ENCODE data around the gene DCC. TPM values are rescaled to one million over a fixed set of nuclear protein-coding genes. Genes with fewer than 3 reads are reported as not detected.

Gene DCC
- total and polyA plus RNA-seq, 3 donors from 2014 or later: 7.9 to 42.1 (median 24.5) TPM

DNA sequence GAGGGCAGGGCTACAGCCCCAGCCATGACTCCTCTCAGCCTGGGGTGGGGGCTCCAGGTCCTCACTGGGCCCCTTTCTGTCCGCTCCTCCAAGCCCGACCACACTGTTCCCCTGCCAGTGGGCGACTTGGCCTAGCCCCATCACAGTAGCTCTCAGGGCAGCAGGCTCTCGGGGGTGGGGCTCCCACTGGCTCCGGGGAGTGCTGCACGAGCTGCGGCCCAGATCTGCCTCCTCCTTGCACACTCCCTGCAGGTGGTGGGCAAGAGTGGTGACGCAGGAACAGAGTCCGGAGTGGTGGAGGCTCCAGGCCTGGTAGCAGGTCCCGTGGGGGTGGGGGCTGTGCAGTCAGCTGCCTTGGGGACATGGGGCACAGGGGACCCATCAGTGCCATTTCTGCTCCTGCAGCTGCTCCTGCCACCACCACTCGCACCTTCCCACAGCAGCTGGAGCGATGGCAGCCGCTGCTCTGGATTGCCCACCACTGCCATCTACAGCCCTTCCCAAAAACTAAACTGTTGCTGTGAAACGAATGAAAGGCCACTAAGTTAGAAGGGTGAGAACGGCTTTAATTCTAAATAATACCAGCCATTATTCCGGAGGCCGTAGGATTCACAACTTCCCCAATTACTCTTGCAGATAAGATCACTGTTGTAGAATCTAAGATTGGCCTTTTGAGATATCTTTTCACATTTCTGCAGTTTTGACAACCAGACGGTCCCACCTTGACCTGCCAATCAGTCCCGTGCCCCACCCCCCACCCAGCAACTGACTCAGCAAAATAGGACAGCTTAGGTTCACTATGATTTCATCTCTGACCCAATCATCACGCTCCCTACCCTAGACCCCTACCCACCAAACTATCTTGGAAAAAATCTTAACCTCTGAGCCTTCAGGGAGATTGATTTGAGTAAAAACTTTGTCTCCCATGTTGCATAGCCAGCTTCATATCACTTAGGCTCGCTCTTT is 530.2 kb downstream of the DCC start:
- H3K4me3 ChIP-seq: no peak overlapping the region
- H3K4me1 ChIP-seq: no peaks in the 10 kb centered on the region
- TF ChIP-seq, protein P1, sequence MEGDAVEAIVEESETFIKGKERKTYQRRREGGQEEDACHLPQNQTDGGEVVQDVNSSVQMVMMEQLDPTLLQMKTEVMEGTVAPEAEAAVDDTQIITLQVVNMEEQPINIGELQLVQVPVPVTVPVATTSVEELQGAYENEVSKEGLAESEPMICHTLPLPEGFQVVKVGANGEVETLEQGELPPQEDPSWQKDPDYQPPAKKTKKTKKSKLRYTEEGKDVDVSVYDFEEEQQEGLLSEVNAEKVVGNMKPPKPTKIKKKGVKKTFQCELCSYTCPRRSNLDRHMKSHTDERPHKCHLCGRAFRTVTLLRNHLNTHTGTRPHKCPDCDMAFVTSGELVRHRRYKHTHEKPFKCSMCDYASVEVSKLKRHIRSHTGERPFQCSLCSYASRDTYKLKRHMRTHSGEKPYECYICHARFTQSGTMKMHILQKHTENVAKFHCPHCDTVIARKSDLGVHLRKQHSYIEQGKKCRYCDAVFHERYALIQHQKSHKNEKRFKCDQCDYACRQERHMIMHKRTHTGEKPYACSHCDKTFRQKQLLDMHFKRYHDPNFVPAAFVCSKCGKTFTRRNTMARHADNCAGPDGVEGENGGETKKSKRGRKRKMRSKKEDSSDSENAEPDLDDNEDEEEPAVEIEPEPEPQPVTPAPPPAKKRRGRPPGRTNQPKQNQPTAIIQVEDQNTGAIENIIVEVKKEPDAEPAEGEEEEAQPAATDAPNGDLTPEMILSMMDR (IDR thresholded peaks at IDR 0.05): no peak
- no peak for TF ChIP-seq POLR2A (IDR thresholded peaks at IDR 0.05)
- H3K36me3 ChIP-seq (ENCODE audit: low read depth, missing control alignments): no peaks in the 10 kb centered on the region
- no peak for DNase-seq
- intact Hi-C loops (cut with DNase I; ENCODE audit: low total_unique reads): no loop called here
- no peaks in the 10 kb centered on the region for H3K27me3 ChIP-seq
- no peaks in the 10 kb centered on the region for H3K9me3 ChIP-seq
- WGBS, 2 donors: 76 to 77% methylated on average over 12 to 18 of the region's 21 CpGs
- no peak overlapping the region for H3K27ac ChIP-seq

DNA sequence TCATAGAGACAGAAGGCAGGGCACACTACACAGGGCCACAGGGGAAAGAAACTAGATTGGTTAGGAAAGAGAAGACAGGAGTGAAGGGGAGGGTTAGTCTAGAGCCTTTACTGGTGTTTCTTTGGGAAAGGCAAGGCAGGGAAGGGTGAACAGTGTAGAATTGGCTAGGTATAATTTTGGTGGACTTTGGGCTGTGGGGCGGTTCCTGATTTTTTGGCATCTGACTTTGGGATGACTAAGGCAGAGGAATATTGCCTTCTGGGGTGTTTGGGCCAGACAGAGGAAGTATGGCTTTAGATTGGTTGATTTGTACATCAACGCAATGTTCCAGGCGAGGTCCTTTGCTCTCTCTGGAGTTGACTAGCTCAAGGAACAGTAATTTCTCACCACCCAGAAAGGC is 534.8 kb downstream of the DCC start:
- H3K27ac ChIP-seq: no peak overlapping the region
- WGBS, 2 donors: 89 to 96% methylated on average over 3 of the region's 3 CpGs

DNA sequence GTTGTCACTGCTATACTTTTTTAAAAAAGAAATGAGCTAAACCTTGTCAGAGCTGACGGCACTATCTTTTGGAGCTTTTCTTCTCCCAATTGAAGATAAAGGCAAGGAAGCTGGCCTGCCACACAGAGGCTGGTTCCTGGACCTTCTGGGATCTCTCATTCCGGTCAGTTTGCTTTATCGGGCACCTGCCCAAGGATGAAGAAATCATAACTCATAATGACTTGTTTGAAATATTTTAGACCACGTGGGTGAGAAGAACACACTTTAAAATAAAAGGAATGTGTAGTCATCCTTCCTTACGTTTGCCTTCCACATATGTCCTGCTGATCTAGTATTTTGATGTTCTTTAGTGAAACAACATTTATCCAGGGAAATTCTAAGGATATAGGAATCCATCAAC is 535.7 kb downstream of the DCC start:
- intact Hi-C loops (cut with DNase I; ENCODE audit: low total_unique reads): no loop called here
- Histone ChIP-seq H3K4me1 (no peaks in the 10 kb centered on the region), H3K4me3 (no peak overlapping the region), H3K36me3 (ENCODE audit: low read depth, missing control alignments) (no peaks in the 10 kb centered on the region), H3K27ac (no peak overlapping the region), H3K27me3 (no peaks in the 10 kb centered on the region), H3K9me3 (no peaks in the 10 kb centered on the region)
- TF ChIP-seq, protein P1 (IDR thresholded peaks at IDR 0.05): no peak
- no peak for TF ChIP-seq POLR2A (IDR thresholded peaks at IDR 0.05)
- DNase-seq: no peak
- 49 to 66% methylated on average over 5 of the region's 5 CpGs for WGBS, 2 donors

More for the DNA sequence above, 534.8 kb downstream of the DCC start:
- Histone ChIP-seq H3K4me1 (no peaks in the 10 kb centered on the region), H3K36me3 (ENCODE audit: low read depth, missing control alignments) (no peaks in the 10 kb centered on the region), H3K27me3 (no peaks in the 10 kb centered on the region), H3K9me3 (no peaks in the 10 kb centered on the region), H3K4me3 (no peak overlapping the region)
- no peak for DNase-seq
- TF ChIP-seq, protein P1 (IDR thresholded peaks at IDR 0.05): no peak
- TF ChIP-seq POLR2A (IDR thresholded peaks at IDR 0.05): no peak
- intact Hi-C loops (cut with DNase I; ENCODE audit: low total_unique reads): no loop called here

DNA sequence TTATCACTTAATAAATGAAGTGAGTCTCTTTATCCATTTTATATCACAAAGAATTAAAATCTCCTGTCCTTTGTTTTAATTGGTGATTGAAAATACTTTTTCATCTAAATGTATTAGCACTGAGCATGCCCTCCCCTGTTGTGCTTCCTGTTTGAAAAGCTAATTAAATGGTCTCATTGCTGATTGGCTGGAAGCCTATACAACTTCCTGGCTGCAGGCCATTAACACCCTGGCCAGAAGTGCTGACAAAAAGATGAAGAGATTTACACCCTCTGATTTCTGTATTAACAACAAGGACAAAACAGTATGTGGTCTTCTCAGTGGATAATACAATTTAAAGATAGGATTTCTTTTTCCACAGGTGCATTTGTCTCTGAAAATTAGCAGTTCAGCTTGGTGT is 548.0 kb downstream of the DCC start:
- H3K4me1 ChIP-seq: no peaks in the 10 kb centered on the region
- TF ChIP-seq, protein P1 (IDR thresholded peaks at IDR 0.05): no peak
- no peak for TF ChIP-seq POLR2A (IDR thresholded peaks at IDR 0.05)
- DNase-seq: no peak
- H3K4me3 ChIP-seq: no peak overlapping the region
- H3K9me3 ChIP-seq: no peaks in the 10 kb centered on the region
- intact Hi-C loops (cut with DNase I; ENCODE audit: low total_unique reads): no loop called here
- H3K27ac ChIP-seq: no peak overlapping the region
- H3K36me3 ChIP-seq (ENCODE audit: low read depth, missing control alignments): no peaks in the 10 kb centered on the region
- H3K27me3 ChIP-seq: no peaks in the 10 kb centered on the region

Data from testis (tissue), 3 donors.